Measurements from ENCODE around the gene LRCH1.

The LRCH1 gene

GRCh38 chr13:46665633-46666482 lies 112.9 kb downstream of the LRCH1 start:
- DNase-seq (ENCODE audit: low read depth in 2 of 2): no peak

- DNase-seq (ENCODE audit: low read depth in 2 of 2): no peak
These were observed 113.9 kb downstream of the LRCH1 start for GRCh38 chr13:46666727-46667456.

- DNase-seq (ENCODE audit: low read depth in 2 of 2): no peak
These were observed 114.8 kb downstream of the LRCH1 start for GRCh38 chr13:46667687-46668281.

- no peak for DNase-seq (ENCODE audit: low read depth in 2 of 2)
These were observed 115.3 kb downstream of the LRCH1 start for GRCh38 chr13:46668302-46668720.

GRCh38 chr13:46668931-46669525 lies 116.1 kb downstream of the LRCH1 start:
- DNase-seq (ENCODE audit: low read depth in 2 of 2): no peak

GRCh38 chr13:46672338-46673090 lies 119.5 kb downstream of the LRCH1 start:
- no peak for DNase-seq (ENCODE audit: low read depth in 2 of 2)

GRCh38 chr13:46675016-46675415 lies 122.0 kb downstream of the LRCH1 start:
- no peak for DNase-seq (ENCODE audit: low read depth in 2 of 2)

GRCh38 chr13:46676378-46676725 lies 123.4 kb downstream of the LRCH1 start:
- no peak for DNase-seq (ENCODE audit: low read depth in 2 of 2)

- no peak for DNase-seq (ENCODE audit: low read depth in 2 of 2)
These were observed 126.6 kb downstream of the LRCH1 start for GRCh38 chr13:46679369-46680120.

GRCh38 chr13:46682015-46682414 lies 129.0 kb downstream of the LRCH1 start:
- no peak for DNase-seq (ENCODE audit: low read depth in 2 of 2)

GRCh38 chr13:46682707-46683106 lies 129.7 kb downstream of the LRCH1 start:
- DNase-seq (ENCODE audit: low read depth in 2 of 2): no peak

GRCh38 chr13:46683676-46684260 lies 130.8 kb downstream of the LRCH1 start:
- DNase-seq (ENCODE audit: low read depth in 2 of 2): no peak

GRCh38 chr13:46684287-46685001 lies 131.5 kb downstream of the LRCH1 start:
- DNase-seq (ENCODE audit: low read depth in 2 of 2): no peak

- DNase-seq (ENCODE audit: low read depth in 2 of 2): no peak
These were observed 132.2 kb downstream of the LRCH1 start for GRCh38 chr13:46685006-46685730.

- DNase-seq (ENCODE audit: low read depth in 2 of 2): no peak
These were observed 133.2 kb downstream of the LRCH1 start for GRCh38 chr13:46686171-46686570.

- no peak for DNase-seq (ENCODE audit: low read depth in 2 of 2)
These were observed 134.8 kb downstream of the LRCH1 start for GRCh38 chr13:46687810-46688209.

GRCh38 chr13:46688306-46688705 lies 135.3 kb downstream of the LRCH1 start:
- no peak for DNase-seq (ENCODE audit: low read depth in 2 of 2)

- no peak for DNase-seq (ENCODE audit: low read depth in 2 of 2)
These were observed 145.0 kb downstream of the LRCH1 start for GRCh38 chr13:46698014-46698413.

GRCh38 chr13:46698910-46699460 lies 146.0 kb downstream of the LRCH1 start:
- DNase-seq (ENCODE audit: low read depth in 2 of 2): no peak
